PC-9 (cell line): ENCODE results near the gene CEACAM21.

Experiments
- CTCF ChIP-seq: fragments of 200-600 bp; sonication (generic); conservative IDR thresholded peaks from 2 replicates; pipeline ENCODE4 v1.6.1; 2017; ENCODE audit warnings: mixed run types, antibody characterized with exemption, mild to moderate bottlenecking, moderate library complexity
- EZH2 ChIP-seq: fragments of 200-600 bp; sonication (generic); IDR thresholded peaks from 2 replicates; pipeline ENCODE4 v1.8.0; 2017; ENCODE audit warnings: antibody characterized with exemption, low read depth

GRCh38 chr19:41532526-41532925 is 43.4 kb upstream of the CEACAM21 start:
- no peak for TF ChIP-seq CTCF
- no peak for TF ChIP-seq EZH2
